HFFc6 (cell line): ENCODE results near the gene RCSD1. TPM values are rescaled to one million over a fixed set of nuclear protein-coding genes. Genes with fewer than 3 reads are reported as not detected.

Experiments used
- DNase-seq: peaks from one replicate; pipeline ENCODE4 v3.0.0-alpha.2; 2018
- H3K27ac Mint-ChIP-seq: 2 replicates; pipeline ENCODE4 v1.8.0; 2020; ENCODE audit warnings: mild to moderate bottlenecking, mixed read lengths
- H3K27me3 Mint-ChIP-seq: 2 replicates; pipeline ENCODE4 v1.8.0; 2021; ENCODE audit warnings: mild to moderate bottlenecking, moderate library complexity, mixed read lengths; ENCODE audit not compliant: insufficient read depth
- H3K36me3 Mint-ChIP-seq: 2 replicates; pipeline ENCODE4 v1.8.0; 2021; ENCODE audit warnings: low read depth, mixed read lengths
- H3K4me1 Mint-ChIP-seq: 2 replicates; pipeline ENCODE4 v1.8.0; 2020; ENCODE audit warnings: low read depth, mixed read lengths
- H3K4me3 Mint-ChIP-seq: 2 replicates; pipeline ENCODE4 v1.8.0; 2020; ENCODE audit warnings: mild to moderate bottlenecking, moderate library complexity, mixed read lengths
- H3K9me3 Mint-ChIP-seq: 2 replicates; pipeline ENCODE4 v1.8.0; 2020; ENCODE audit warnings: mild to moderate bottlenecking, mixed read lengths
- total RNA-seq, 6 experiments: library from RNA; stranded (reverse); fragmentation: NEBNext Ultra II Directional; extraction: Animal tissue kit (Norgen Biotek cat#: 25700); gene quantifications; 2 replicates in 1 of 6; 3 replicates in 5 of 6; pipeline ENCODE4 v1.2.3, GENCODE V29; 2021
- TF ChIP-seq, protein P1 (sequence below): fragments of 200-600 bp; sonication (generic); IDR thresholded peaks from 2 replicates; pipeline ENCODE4 v1.5.0; 2021; ENCODE audit warnings: antibody characterized with exemption, mild to moderate bottlenecking

The RCSD1 gene
- total RNA-seq, 6 experiments from 2014 or later = not detected

DNA sequence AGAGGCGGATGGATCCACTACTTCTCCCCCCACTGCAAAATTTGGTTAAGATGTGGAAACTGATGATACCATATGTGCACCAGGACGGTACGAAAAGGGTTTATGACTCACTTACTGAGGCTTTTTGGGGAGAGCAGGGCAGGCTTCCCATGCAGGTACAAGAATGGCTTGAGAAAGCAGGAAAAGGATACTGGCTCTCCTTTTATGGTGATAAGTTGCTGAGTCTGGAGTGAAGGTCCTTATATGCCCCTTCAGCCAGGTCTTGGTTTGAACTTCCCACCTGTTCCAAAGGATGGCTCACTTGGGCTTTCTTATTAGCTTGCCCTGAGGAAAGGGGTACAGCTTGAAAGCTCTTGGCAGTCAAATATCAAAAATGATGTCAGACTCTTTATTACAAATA is 114.9 kb downstream of the RCSD1 start:
- Mint-ChIP-seq H3K27ac (no peak overlapping the region), H3K36me3 (peaks cover 14% of the 10 kb centered on the region), H3K27me3 (peaks cover 5% of the 10 kb centered on the region; the same call in 1 of the 2 replicates), H3K4me3 (no peak overlapping the region), H3K4me1 (peaks cover 82% of the 10 kb centered on the region), H3K9me3 (no peaks in the 10 kb centered on the region)
- TF ChIP-seq, protein P1, sequence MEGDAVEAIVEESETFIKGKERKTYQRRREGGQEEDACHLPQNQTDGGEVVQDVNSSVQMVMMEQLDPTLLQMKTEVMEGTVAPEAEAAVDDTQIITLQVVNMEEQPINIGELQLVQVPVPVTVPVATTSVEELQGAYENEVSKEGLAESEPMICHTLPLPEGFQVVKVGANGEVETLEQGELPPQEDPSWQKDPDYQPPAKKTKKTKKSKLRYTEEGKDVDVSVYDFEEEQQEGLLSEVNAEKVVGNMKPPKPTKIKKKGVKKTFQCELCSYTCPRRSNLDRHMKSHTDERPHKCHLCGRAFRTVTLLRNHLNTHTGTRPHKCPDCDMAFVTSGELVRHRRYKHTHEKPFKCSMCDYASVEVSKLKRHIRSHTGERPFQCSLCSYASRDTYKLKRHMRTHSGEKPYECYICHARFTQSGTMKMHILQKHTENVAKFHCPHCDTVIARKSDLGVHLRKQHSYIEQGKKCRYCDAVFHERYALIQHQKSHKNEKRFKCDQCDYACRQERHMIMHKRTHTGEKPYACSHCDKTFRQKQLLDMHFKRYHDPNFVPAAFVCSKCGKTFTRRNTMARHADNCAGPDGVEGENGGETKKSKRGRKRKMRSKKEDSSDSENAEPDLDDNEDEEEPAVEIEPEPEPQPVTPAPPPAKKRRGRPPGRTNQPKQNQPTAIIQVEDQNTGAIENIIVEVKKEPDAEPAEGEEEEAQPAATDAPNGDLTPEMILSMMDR = no peak
- no peak for DNase-seq

DNA sequence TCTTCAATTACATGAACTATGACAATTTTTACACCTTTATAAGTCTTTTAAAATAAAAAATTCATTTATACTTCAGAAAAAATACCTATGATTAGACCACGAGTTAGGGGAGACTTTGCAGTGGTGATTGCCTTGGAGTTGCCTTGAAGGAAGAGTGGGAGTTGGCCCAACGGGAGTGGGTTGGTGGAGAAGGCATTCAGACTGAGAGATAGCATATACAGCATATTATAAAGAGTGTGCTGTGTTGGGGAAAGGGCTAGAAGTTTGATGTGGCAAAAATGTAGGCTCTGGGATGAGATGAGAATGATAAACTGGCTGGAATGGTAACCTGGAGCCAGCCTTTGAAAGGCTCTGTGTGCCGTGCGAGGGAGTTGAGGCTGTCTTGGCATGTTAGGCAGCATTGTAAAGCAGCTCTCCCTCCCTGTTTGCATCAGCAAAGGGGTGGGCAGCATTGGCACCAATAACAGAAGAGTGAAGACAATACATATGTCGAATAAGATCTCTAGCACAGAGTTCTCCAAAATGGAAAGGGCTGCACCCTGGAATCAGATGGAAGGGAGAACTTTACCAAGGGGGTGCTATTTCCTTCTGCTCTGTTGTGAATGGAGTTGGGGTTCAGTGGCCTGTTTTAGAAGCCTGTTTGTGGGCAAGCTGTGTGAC is 116.1 kb downstream of the RCSD1 start:
- peak overlapping the region; percentile 18; the same call in 1 of the 2 replicates for H3K27ac Mint-ChIP-seq
- H3K36me3 Mint-ChIP-seq = peaks cover 6% of the 10 kb centered on the region
- H3K4me1 Mint-ChIP-seq = peaks cover 78% of the 10 kb centered on the region
- H3K9me3 Mint-ChIP-seq = no peaks in the 10 kb centered on the region
- H3K4me3 Mint-ChIP-seq = 0 out of 2 replicates have a peak overlapping the region, but pooled peaks have one; percentile 6
- TF ChIP-seq, protein P1 = peak; percentile 14; the same call in 1 of the 2 replicates
- peaks cover 5% of the 10 kb centered on the region; the same call in 1 of the 2 replicates for H3K27me3 Mint-ChIP-seq
- DNase-seq = no peak

DNA sequence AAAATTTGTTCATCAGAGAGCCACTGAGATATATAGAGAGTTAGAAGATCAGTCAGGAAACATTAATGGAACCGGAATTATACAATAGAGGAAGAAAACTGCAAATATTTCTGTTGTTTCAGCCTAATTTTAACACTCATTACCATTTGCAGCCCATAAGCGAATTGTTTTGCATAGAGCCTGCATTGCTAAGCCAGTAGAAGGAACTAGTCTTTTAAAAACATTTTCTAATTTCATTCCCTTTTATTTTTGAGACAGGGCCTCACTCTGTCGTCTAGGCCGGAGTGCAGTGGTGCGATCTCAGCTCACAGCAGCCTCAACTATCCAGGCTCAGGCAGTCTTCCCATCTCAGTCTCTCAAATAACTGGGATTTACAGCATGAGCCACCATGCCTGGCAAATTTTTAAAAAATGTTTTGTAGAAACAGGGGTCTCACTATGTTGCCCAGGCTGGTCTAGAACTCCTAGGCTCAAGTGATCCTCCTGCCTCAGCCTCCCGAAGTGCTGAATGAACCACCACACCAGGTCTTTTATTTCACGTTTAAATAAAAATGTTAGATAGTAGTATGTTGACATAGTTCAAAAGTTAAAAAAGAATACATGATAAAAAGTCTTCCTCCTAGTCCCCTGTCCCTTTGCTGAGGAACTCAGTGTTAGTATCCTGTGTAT is 117.1 kb downstream of the RCSD1 start:
- Mint-ChIP-seq H3K36me3 (peaks cover 6% of the 10 kb centered on the region), H3K4me1 (peaks cover 87% of the 10 kb centered on the region), H3K27me3 (peaks cover 4% of the 10 kb centered on the region; the same call in 1 of the 2 replicates), H3K9me3 (no peaks in the 10 kb centered on the region), H3K27ac (peak overlapping the region; percentile 10), H3K4me3 (no peak overlapping the region)
- TF ChIP-seq, protein P1 = no peak
- no peak for DNase-seq

DNA sequence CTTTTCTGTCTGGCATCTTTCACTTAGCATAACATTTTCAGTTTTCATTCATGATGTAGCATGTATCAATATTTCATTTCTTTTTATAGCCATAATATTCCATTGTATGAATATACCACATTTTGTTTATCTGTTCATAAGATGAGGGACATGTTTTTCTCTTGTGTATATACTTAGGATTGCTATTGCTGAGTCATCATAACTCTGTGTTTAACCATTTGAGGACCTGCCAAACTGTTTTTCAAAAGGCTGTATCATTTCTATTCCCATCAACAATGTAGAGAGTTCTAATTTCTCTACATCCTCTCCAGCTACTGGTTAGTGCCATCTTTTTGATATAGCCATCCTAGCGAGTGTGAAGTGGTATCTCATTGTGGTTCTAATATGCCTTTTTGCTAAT is 118.0 kb downstream of the RCSD1 start:
- Mint-ChIP-seq H3K4me1 (peaks cover 88% of the 10 kb centered on the region), H3K9me3 (no peaks in the 10 kb centered on the region), H3K27me3 (peaks cover 4% of the 10 kb centered on the region; the same call in 1 of the 2 replicates)

DNA sequence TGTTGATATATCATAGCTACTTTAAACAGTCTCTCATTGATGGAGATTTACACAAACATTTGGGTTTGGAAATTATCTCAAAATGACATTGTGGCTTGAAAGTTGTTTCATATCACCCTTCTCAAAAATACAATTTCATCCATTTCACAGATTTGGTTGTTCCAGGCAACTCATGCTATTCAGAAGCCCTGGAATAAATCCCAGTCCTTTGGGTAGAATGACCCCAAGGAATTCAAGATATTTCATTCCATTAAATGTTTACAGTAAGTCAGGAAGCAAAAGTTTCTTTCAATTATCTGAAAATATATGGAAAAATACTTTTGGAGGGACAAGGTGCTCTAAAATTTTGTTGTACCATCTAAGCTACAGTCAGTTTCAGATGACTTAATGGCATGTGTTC is 118.9 kb downstream of the RCSD1 start:
- H3K4me1 Mint-ChIP-seq = peaks cover 85% of the 10 kb centered on the region

More for the DNA sequence above, 118.0 kb downstream of the RCSD1 start:
- TF ChIP-seq, protein P1 = no peak
- Mint-ChIP-seq H3K36me3 (peaks cover 10% of the 10 kb centered on the region), H3K4me3 (no peak overlapping the region), H3K27ac (peak overlapping the region; percentile 46)
- no peak for DNase-seq

More for the DNA sequence above, 118.9 kb downstream of the RCSD1 start:
- Mint-ChIP-seq H3K4me3 (peak overlapping the region; percentile 48), H3K9me3 (no peaks in the 10 kb centered on the region), H3K27ac (peak overlapping the region; percentile 76), H3K27me3 (peaks cover 4% of the 10 kb centered on the region; the same call in 1 of the 2 replicates), H3K36me3 (peaks cover 4% of the 10 kb centered on the region; the same call in 1 of the 2 replicates)
- peak; percentile 5 for DNase-seq
- TF ChIP-seq, protein P1 = no peak
